ENCODE results near the gene TFF2. TPM values are rescaled to one million over a fixed set of nuclear protein-coding genes. Genes with fewer than 3 reads are reported as not detected.

TFF2 gene
- polyA plus RNA-seq, 1 donor (not counting 4 experiments of a cell fraction or from before 2014, with no cell fraction given) = not detected

DNA sequence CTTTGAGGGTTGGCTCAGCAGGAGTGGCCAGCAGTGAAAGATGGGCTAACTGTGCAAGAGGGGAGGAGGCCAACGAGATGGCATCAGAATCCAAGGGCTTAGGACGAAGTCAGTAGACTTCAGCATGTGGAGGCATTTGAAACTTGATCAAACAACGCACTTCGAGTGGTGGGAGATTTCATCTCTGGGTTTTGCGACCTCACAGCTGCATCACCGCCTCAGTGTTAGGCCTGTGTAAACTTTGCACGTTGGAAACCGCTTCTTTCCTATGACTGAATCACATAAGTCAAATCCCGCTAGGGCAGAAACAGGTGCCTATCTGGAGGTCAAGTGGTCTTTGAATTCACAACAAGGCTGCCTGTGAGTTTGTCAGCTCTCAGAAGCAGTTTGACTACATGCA, 53.4 kb downstream of the TFF2 start:
- no peaks in the 10 kb centered on the region for H3K36me3 ChIP-seq (ENCODE audit: control insufficient read depth in 2 of 2, extremely low read depth in 1 of 2, insufficient read depth in 2 of 2, low read length in 2 of 2)
- H3K27me3 ChIP-seq (ENCODE audit: control insufficient read depth, extremely low read depth, insufficient read depth, low read length) = peaks cover 10% of the 10 kb centered on the region
- H3K9ac ChIP-seq (ENCODE audit: control insufficient read depth, extremely low read depth, insufficient read depth, low read length) = no peak overlapping the region
- no peak overlapping the region for H3K4me2 ChIP-seq (ENCODE audit: control insufficient read depth, extremely low read depth, insufficient read depth, low read depth, low read length)
- FAIRE-seq (no peak), DNase-seq (ENCODE audit: low read depth, low spot score) (no peak)
- no peak overlapping the region for H2AFZ ChIP-seq (ENCODE audit: control insufficient read depth, low read length)
- peaks cover 2% of the 10 kb centered on the region for H3K9me3 ChIP-seq (ENCODE audit: control insufficient read depth, low read depth, low read length)
- H3K4me3 ChIP-seq (ENCODE audit: control insufficient read depth in 2 of 3, extremely low read depth in 1 of 3, insufficient read depth in 2 of 3, low read depth in 1 of 3, low read length in 3 of 3) = no peak overlapping the region
- dilution Hi-C loops (cut with MboI; ENCODE audit: extremely low pct_ligation_motif_present, low sequenced_read_pairs) = no loop called here
- no peak for TF ChIP-seq EZH2 (IDR thresholded peaks at IDR 0.05; ENCODE audit: low read length)
- TF ChIP-seq, protein P1, sequence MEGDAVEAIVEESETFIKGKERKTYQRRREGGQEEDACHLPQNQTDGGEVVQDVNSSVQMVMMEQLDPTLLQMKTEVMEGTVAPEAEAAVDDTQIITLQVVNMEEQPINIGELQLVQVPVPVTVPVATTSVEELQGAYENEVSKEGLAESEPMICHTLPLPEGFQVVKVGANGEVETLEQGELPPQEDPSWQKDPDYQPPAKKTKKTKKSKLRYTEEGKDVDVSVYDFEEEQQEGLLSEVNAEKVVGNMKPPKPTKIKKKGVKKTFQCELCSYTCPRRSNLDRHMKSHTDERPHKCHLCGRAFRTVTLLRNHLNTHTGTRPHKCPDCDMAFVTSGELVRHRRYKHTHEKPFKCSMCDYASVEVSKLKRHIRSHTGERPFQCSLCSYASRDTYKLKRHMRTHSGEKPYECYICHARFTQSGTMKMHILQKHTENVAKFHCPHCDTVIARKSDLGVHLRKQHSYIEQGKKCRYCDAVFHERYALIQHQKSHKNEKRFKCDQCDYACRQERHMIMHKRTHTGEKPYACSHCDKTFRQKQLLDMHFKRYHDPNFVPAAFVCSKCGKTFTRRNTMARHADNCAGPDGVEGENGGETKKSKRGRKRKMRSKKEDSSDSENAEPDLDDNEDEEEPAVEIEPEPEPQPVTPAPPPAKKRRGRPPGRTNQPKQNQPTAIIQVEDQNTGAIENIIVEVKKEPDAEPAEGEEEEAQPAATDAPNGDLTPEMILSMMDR (optimal IDR thresholded peaks at IDR 0.05 in 1 of 3, IDR thresholded peaks at IDR 0.05 in 1 of 3, conservative IDR thresholded peaks at IDR 0.05 in 1 of 3; ENCODE audit: extremely low read depth in 1 of 3, insufficient read depth in 2 of 3, low read length in 3 of 3) = no peak
- H3K9me1 ChIP-seq (ENCODE audit: control insufficient read depth, extremely low read depth, insufficient read depth, low read length) = no peaks in the 10 kb centered on the region
- no peaks in the 10 kb centered on the region for H4K20me1 ChIP-seq (ENCODE audit: control insufficient read depth, extremely low read depth, insufficient read depth, low read length)
- H3K4me1 ChIP-seq (ENCODE audit: control insufficient read depth, extremely low read depth, insufficient read depth, low read length) = no peaks in the 10 kb centered on the region
- H3K79me2 ChIP-seq (ENCODE audit: control insufficient read depth, insufficient read depth, low read length) = no peaks in the 10 kb centered on the region
- H3K27ac ChIP-seq (ENCODE audit: control insufficient read depth, insufficient read depth, low read length) = no peak overlapping the region

- no peak overlapping the region for H2AFZ ChIP-seq (ENCODE audit: control insufficient read depth, low read length)
- no peak overlapping the region for H3K4me2 ChIP-seq (ENCODE audit: control insufficient read depth, extremely low read depth, insufficient read depth, low read depth, low read length)
- dilution Hi-C loops (cut with MboI; ENCODE audit: extremely low pct_ligation_motif_present, low sequenced_read_pairs) = no loop called here
- no peak for DNase-seq (ENCODE audit: low read depth, low spot score)
- no peak overlapping the region for H3K27ac ChIP-seq (ENCODE audit: control insufficient read depth, insufficient read depth, low read length)
- peaks cover 10% of the 10 kb centered on the region for H3K27me3 ChIP-seq (ENCODE audit: control insufficient read depth, extremely low read depth, insufficient read depth, low read length)
- H3K4me1 ChIP-seq (ENCODE audit: control insufficient read depth, extremely low read depth, insufficient read depth, low read length) = no peaks in the 10 kb centered on the region
- no peak overlapping the region for H3K4me3 ChIP-seq (ENCODE audit: control insufficient read depth in 2 of 3, extremely low read depth in 1 of 3, insufficient read depth in 2 of 3, low read depth in 1 of 3, low read length in 3 of 3)
- no peaks in the 10 kb centered on the region for H4K20me1 ChIP-seq (ENCODE audit: control insufficient read depth, extremely low read depth, insufficient read depth, low read length)
- H3K9me1 ChIP-seq (ENCODE audit: control insufficient read depth, extremely low read depth, insufficient read depth, low read length) = no peaks in the 10 kb centered on the region
- peaks cover 2% of the 10 kb centered on the region for H3K9me3 ChIP-seq (ENCODE audit: control insufficient read depth, low read depth, low read length)
- H3K9ac ChIP-seq (ENCODE audit: control insufficient read depth, extremely low read depth, insufficient read depth, low read length) = no peak overlapping the region
- TF ChIP-seq, protein P1 (optimal IDR thresholded peaks at IDR 0.05 in 1 of 3, IDR thresholded peaks at IDR 0.05 in 1 of 3, conservative IDR thresholded peaks at IDR 0.05 in 1 of 3; ENCODE audit: extremely low read depth in 1 of 3, insufficient read depth in 2 of 3, low read length in 3 of 3) = no peak
- TF ChIP-seq EZH2 (IDR thresholded peaks at IDR 0.05; ENCODE audit: low read length) = no peak
- no peaks in the 10 kb centered on the region for H3K79me2 ChIP-seq (ENCODE audit: control insufficient read depth, insufficient read depth, low read length)
- no peak for FAIRE-seq
- no peaks in the 10 kb centered on the region for H3K36me3 ChIP-seq (ENCODE audit: control insufficient read depth in 2 of 2, extremely low read depth in 1 of 2, insufficient read depth in 2 of 2, low read length in 2 of 2)
These were observed 54.3 kb downstream of the TFF2 start for GRCh38 chr21:42296501-42296900.

Other genes starting within 250 kb of the TFF2 start
- gene ABCG1, start 131.9 kb downstream of the TFF2 start, polyA plus RNA-seq = 3.3 to 3.6 TPM (median 3.5 TPM) in 3 replicates
- gene TFF3, start 35.6 kb downstream of the TFF2 start, polyA plus RNA-seq = not detected in 3 replicates
- not detected in 3 replicates for gene TFF1, start 15.5 kb upstream of the TFF2 start, polyA plus RNA-seq
- gene TMPRSS3, start 45.1 kb upstream of the TFF2 start, polyA plus RNA-seq = not detected in 3 replicates
- gene UBASH3A, start 52.9 kb upstream of the TFF2 start, polyA plus RNA-seq = not detected in 3 replicates
- 0.50 to 0.84 TPM (median 0.50 TPM) in 3 replicates for gene RSPH1, start 145.2 kb upstream of the TFF2 start, polyA plus RNA-seq
- gene SLC37A1, start 162.9 kb upstream of the TFF2 start, polyA plus RNA-seq = 2.7 to 4.2 TPM (median 4.1 TPM) in 3 replicates

Data from keratinocyte (primary cell).